Measurements from ENCODE around the gene SPNS1.

- TF ChIP-seq, protein P1, sequence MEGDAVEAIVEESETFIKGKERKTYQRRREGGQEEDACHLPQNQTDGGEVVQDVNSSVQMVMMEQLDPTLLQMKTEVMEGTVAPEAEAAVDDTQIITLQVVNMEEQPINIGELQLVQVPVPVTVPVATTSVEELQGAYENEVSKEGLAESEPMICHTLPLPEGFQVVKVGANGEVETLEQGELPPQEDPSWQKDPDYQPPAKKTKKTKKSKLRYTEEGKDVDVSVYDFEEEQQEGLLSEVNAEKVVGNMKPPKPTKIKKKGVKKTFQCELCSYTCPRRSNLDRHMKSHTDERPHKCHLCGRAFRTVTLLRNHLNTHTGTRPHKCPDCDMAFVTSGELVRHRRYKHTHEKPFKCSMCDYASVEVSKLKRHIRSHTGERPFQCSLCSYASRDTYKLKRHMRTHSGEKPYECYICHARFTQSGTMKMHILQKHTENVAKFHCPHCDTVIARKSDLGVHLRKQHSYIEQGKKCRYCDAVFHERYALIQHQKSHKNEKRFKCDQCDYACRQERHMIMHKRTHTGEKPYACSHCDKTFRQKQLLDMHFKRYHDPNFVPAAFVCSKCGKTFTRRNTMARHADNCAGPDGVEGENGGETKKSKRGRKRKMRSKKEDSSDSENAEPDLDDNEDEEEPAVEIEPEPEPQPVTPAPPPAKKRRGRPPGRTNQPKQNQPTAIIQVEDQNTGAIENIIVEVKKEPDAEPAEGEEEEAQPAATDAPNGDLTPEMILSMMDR (IDR thresholded peaks at IDR 0.05) = no peak
- TF ChIP-seq POLR2A (IDR thresholded peaks at IDR 0.05) = no peak
Observed at GRCh38 chr16:29025735-29026134, 51.2 kb downstream of the SPNS1 start.
